Effector memory CD4-positive, alpha-beta T cell (primary cell): ENCODE results near the gene POU2F3.
"Not testable (repeated sequence)": the region's sequence is repeated elsewhere in the genome, so short reads cannot be mapped to it uniquely, and the experiment has no call there.

ENCODE experiments used
- DNase-seq, 3 donors: peaks; one replicate each; pipeline ENCODE4 v3.0.0-alpha.2; 2020
- H3K27ac ChIP-seq: 2 replicates; pipeline ENCODE4 v1.7.0; 2013; ENCODE audit warnings: mild to moderate bottlenecking, low read length, moderate library complexity; ENCODE audit not compliant: insufficient read depth, poor library complexity, severe bottlenecking
- H3K27me3 ChIP-seq: replicated peaks from 2 replicates; pipeline ENCODE4 v1.7.0; 2013; ENCODE audit warnings: mild to moderate bottlenecking, low read length; ENCODE audit not compliant: insufficient read depth, control insufficient read depth, poor library complexity, severe bottlenecking
- H3K36me3 ChIP-seq: 2 replicates; pipeline ENCODE4 v1.7.0; 2013; ENCODE audit warnings: mild to moderate bottlenecking, low read length, moderate library complexity; ENCODE audit not compliant: control insufficient read depth, insufficient read depth
- H3K4me1 ChIP-seq: 2 replicates; pipeline ENCODE4 v1.7.0; 2013; ENCODE audit warnings: low read length, mild to moderate bottlenecking; ENCODE audit not compliant: control insufficient read depth, insufficient read depth, poor library complexity, severe bottlenecking
- H3K4me3 ChIP-seq: 2 replicates; pipeline ENCODE4 v1.7.0; 2013; ENCODE audit warnings: low read length, low read depth, mild to moderate bottlenecking; ENCODE audit not compliant: insufficient read depth, poor library complexity, severe bottlenecking
- H3K9me3 ChIP-seq: 2 replicates; pipeline ENCODE4 v1.7.0; 2013; ENCODE audit warnings: mild to moderate bottlenecking, low read length, moderate library complexity; ENCODE audit not compliant: control insufficient read depth

Gene POU2F3

DNA sequence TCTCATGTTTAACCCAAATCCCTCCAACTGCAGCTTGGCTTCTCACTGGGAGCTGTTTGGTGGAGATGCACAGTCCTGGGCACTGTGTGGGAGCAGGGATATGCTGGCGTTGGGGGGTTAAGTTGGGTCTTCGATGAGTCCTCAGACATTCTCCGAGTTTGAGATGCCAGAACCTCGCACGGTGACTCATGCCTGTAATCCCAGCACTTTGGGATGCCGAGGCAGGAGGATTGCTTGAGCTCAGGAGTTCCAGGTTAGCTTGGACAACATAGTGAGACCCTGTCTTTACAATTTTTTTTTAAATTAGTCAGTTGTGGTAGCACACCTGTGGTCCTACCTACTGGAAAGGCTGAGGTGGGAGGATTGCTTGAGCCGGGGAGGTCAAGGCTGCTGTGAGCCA lies 20.7 kb downstream of the POU2F3 start:
- H3K4me3 ChIP-seq: no peak overlapping the region
- no peak for DNase-seq
- no peaks in the 10 kb centered on the region for H3K4me1 ChIP-seq
- H3K36me3 ChIP-seq: no peaks in the 10 kb centered on the region
- H3K27me3 ChIP-seq: no peaks in the 10 kb centered on the region
- no peaks in the 10 kb centered on the region for H3K9me3 ChIP-seq
- no peak overlapping the region for H3K27ac ChIP-seq

GRCh38 chr11:120261321-120261720 lies 21.4 kb downstream of the POU2F3 start:
- no peaks in the 10 kb centered on the region for H3K36me3 ChIP-seq
- no peak overlapping the region for H3K27ac ChIP-seq
- DNase-seq: no peak
- no peak overlapping the region for H3K4me3 ChIP-seq
- H3K4me1 ChIP-seq: no peaks in the 10 kb centered on the region
- H3K9me3 ChIP-seq: no peaks in the 10 kb centered on the region
- no peaks in the 10 kb centered on the region for H3K27me3 ChIP-seq

DNA sequence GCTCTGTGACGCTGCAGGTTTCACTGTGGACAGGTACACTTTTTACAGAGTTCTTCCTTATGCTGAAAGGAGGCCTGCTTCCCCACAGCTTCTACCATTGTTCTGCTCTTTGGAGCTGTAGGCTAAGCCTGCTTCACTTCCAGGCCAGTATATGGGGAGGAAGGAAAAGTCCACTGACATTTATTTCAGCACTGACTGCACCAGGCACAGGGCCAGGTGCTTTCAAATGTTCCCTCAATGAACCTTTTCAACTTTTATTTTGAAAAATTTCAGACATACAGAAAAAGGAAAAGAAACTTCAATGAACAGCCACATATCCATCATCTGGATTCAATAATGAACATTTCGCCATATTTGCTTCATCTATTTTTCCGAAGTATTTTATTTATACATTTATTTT lies 22.0 kb downstream of the POU2F3 start:
- DNase-seq: no peak
- no peak overlapping the region for H3K4me3 ChIP-seq
- no peaks in the 10 kb centered on the region for H3K27me3 ChIP-seq

GRCh38 chr11:120267319-120267718 lies 27.4 kb downstream of the POU2F3 start:
- Histone ChIP-seq H3K4me3 (no peak overlapping the region), H3K27me3 (no peaks in the 10 kb centered on the region), H3K4me1 (no peaks in the 10 kb centered on the region), H3K36me3 (no peaks in the 10 kb centered on the region), H3K9me3 (no peaks in the 10 kb centered on the region), H3K27ac (no peak overlapping the region)
- no peak for DNase-seq

More for the DNA sequence above, 22.0 kb downstream of the POU2F3 start:
- Histone ChIP-seq H3K9me3 (no peaks in the 10 kb centered on the region), H3K4me1 (no peaks in the 10 kb centered on the region), H3K36me3 (no peaks in the 10 kb centered on the region), H3K27ac (no peak overlapping the region)

- Histone ChIP-seq H3K36me3 (no peaks in the 10 kb centered on the region), H3K9me3 (no peaks in the 10 kb centered on the region), H3K4me3 (no peak overlapping the region), H3K27ac (no peak overlapping the region), H3K4me1 (no peaks in the 10 kb centered on the region), H3K27me3 (no peaks in the 10 kb centered on the region)
- DNase-seq: no peak
Observed at GRCh38 chr11:120268686-120269085, 28.7 kb downstream of the POU2F3 start.

DNA sequence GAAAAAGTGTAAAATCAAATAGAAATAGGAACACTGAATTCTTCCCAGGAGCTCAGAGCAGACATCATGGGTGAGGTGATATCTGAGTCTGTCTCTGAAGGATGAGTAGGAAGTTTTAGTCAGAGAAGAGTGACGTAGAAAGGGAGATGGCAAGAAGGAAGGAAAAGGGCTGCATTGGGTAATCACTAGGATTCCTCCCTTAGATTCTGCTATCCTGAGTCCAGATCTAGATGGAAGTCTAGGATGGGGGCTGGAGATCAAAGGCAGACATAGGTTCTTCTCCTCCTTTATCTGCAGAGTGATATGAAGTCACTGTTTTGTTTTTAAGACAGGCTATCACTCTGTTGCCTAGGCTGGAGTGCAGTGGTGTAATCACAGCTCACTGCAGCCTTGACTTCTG lies 30.4 kb downstream of the POU2F3 start:
- Histone ChIP-seq H3K27ac (no peak overlapping the region), H3K4me1 (no peaks in the 10 kb centered on the region), H3K9me3 (no peaks in the 10 kb centered on the region), H3K36me3 (no peaks in the 10 kb centered on the region), H3K4me3 (no peak overlapping the region), H3K27me3 (no peaks in the 10 kb centered on the region)
- DNase-seq: no peak

GRCh38 chr11:120271672-120272071 lies 31.7 kb downstream of the POU2F3 start:
- Histone ChIP-seq H3K4me3 (no peak overlapping the region), H3K27ac (no peak overlapping the region), H3K27me3 (no peaks in the 10 kb centered on the region), H3K4me1 (no peaks in the 10 kb centered on the region), H3K36me3 (no peaks in the 10 kb centered on the region), H3K9me3 (no peaks in the 10 kb centered on the region)
- DNase-seq: no peak

- Histone ChIP-seq H3K4me1 (no peaks in the 10 kb centered on the region), H3K27ac (no peak overlapping the region), H3K9me3 (no peaks in the 10 kb centered on the region), H3K27me3 (no peaks in the 10 kb centered on the region), H3K36me3 (no peaks in the 10 kb centered on the region), H3K4me3 (no peak overlapping the region)
- DNase-seq: no peak
Observed at GRCh38 chr11:120272303-120272702, 32.4 kb downstream of the POU2F3 start.

- H3K27me3 ChIP-seq: no peaks in the 10 kb centered on the region
- no peaks in the 10 kb centered on the region for H3K9me3 ChIP-seq
- no peaks in the 10 kb centered on the region for H3K4me1 ChIP-seq
- H3K36me3 ChIP-seq: no peaks in the 10 kb centered on the region
- H3K4me3 ChIP-seq: no peak overlapping the region
- DNase-seq: no peak
- no peak overlapping the region for H3K27ac ChIP-seq
Observed at GRCh38 chr11:120273432-120273831, 33.5 kb downstream of the POU2F3 start.

DNA sequence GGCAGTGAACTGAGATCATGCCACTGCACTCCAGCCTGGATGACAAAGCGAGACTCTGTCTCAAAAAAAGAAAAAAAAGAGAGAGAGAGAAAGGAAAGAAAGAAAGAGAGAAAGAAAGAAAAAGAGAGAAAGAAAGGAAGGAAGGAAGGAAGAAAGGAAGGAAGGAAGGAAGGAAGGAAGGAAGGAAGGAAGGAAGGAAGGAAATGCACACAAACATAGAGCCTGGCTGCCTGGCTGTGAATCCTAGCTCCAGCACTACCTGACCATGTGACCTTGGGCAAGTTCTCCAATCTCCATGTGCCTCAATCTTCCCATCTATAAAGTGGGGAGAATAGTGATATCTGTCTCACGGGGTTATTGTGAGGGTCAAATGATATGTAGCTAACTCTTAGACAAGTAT lies 34.0 kb downstream of the POU2F3 start:
- not testable (repeated sequence) for H3K36me3 ChIP-seq, H3K27me3 ChIP-seq, DNase-seq, H3K9me3 ChIP-seq, H3K4me3 ChIP-seq, H3K27ac ChIP-seq, H3K4me1 ChIP-seq

DNA sequence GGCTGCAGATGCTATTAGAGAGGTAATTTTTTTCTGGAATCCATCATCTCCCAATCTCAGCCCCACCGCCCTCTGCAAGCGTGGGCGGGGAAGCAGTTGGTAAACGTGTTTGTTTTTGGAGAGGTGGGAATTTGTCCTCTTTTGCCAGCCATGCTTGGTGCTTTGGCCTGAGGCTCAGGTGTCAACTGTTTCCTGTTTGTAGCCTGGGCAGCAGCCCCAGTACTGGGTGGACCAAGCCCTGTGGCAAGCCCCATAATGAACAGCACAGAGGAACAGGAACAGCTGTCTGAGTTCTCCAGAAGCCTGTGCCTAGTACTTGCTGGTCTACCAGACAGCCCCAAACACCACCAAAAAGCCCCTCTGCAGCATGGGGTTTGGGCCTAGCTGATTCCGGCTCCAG lies 39.6 kb downstream of the POU2F3 start:
- Histone ChIP-seq H3K27ac (no peak overlapping the region), H3K4me3 (no peak overlapping the region), H3K27me3 (no peaks in the 10 kb centered on the region), H3K9me3 (no peaks in the 10 kb centered on the region), H3K36me3 (no peaks in the 10 kb centered on the region), H3K4me1 (no peaks in the 10 kb centered on the region)
- no peak for DNase-seq
